Limb (tissue), 2 donors: ENCODE measurements around the gene LAMA4.

Experiments
- DNase-seq, 2 donors: peaks; one replicate each; pipeline ENCODE4 v3.0.0-alpha.2; 2016; ENCODE audit errors: extremely low spot score in 2 of 2

The LAMA4 gene

GRCh38 chr6:112243861-112244827, 10.2 kb downstream of the LAMA4 start:
- no peak for DNase-seq

GRCh38 chr6:112241820-112242429, 12.4 kb downstream of the LAMA4 start:
- no peak for DNase-seq

GRCh38 chr6:112237595-112237994, 16.8 kb downstream of the LAMA4 start:
- no peak for DNase-seq

- DNase-seq = no peak
These were observed 17.3 kb downstream of the LAMA4 start for GRCh38 chr6:112237066-112237465.

GRCh38 chr6:112235956-112236355, 18.4 kb downstream of the LAMA4 start:
- no peak for DNase-seq

- DNase-seq = no peak
These were observed 19.8 kb downstream of the LAMA4 start for GRCh38 chr6:112234601-112235000.

GRCh38 chr6:112233847-112234246, 20.5 kb downstream of the LAMA4 start:
- DNase-seq = peak in 1 of 2 donors; percentile 32

- DNase-seq = peak; percentile 53 to 80
These were observed 21.5 kb downstream of the LAMA4 start for GRCh38 chr6:112232845-112233256.

GRCh38 chr6:112231594-112232060, 22.7 kb downstream of the LAMA4 start:
- DNase-seq = no peak

GRCh38 chr6:112231164-112231563, 23.2 kb downstream of the LAMA4 start:
- no peak for DNase-seq

- DNase-seq = no peak
These were observed 25.7 kb downstream of the LAMA4 start for GRCh38 chr6:112228480-112229332.

- DNase-seq = no peak
These were observed 26.4 kb downstream of the LAMA4 start for GRCh38 chr6:112227992-112228391.

- DNase-seq = no peak
These were observed 27.0 kb downstream of the LAMA4 start for GRCh38 chr6:112227411-112227810.

GRCh38 chr6:112225691-112226090, 28.7 kb downstream of the LAMA4 start:
- DNase-seq = no peak

- DNase-seq = no peak
These were observed 30.3 kb downstream of the LAMA4 start for GRCh38 chr6:112224088-112224487.

GRCh38 chr6:112223070-112223861, 31.1 kb downstream of the LAMA4 start:
- peak in 1 of 2 donors; percentile 52 for DNase-seq

GRCh38 chr6:112221981-112222852, 32.1 kb downstream of the LAMA4 start:
- DNase-seq = no peak

- DNase-seq = no peak
These were observed 32.8 kb downstream of the LAMA4 start for GRCh38 chr6:112221561-112221960.

- no peak for DNase-seq
These were observed 35.8 kb downstream of the LAMA4 start for GRCh38 chr6:112218563-112218962.
